Lung (tissue), 12 donors: ENCODE data around the gene CWF19L2. TPM values are rescaled to one million over a fixed set of nuclear protein-coding genes. Genes with fewer than 3 reads are reported as not detected.

Experiments
- ATAC-seq: fragments of 200-7000 bp; cut with Tn5 transposase; one replicate; pipeline ENCODE4 v1.9.1; 2020; ENCODE audit warnings: moderate number of reproducible peaks; ENCODE audit not compliant: insufficient read depth, low FRiP score
- DNase-seq, 3 donors: peaks; one replicate each; pipeline ENCODE4 v3.0.0-alpha.2; 2013 to 2017
- H3K27ac ChIP-seq, 2 donors: one replicate each; pipeline ENCODE4 v1.5.1; 2013; ENCODE audit warnings: mild to moderate bottlenecking in 2 of 2, moderate library complexity in 2 of 2, control low read depth in 1 of 2, inconsistent platforms in 1 of 2, low read depth in 1 of 2, low read length in 1 of 2
- H3K27me3 ChIP-seq, 3 donors: one replicate each; pipeline ENCODE4 v1.5.1; 2013; ENCODE audit warnings: low read length in 2 of 3; ENCODE audit not compliant: control insufficient read depth in 3 of 3, insufficient read depth in 3 of 3
- H3K36me3 ChIP-seq, 4 donors: one replicate each; pipeline ENCODE4 v1.5.1; 2013; ENCODE audit warnings: low read length in 4 of 4, mild to moderate bottlenecking in 1 of 4, moderate library complexity in 1 of 4; ENCODE audit not compliant: control insufficient read depth in 4 of 4, insufficient read depth in 4 of 4
- H3K4me1 ChIP-seq, 5 donors: one replicate each; pipeline ENCODE4 v1.5.1; 2013; ENCODE audit warnings: low read length in 5 of 5, mild to moderate bottlenecking in 2 of 5, moderate library complexity in 1 of 5; ENCODE audit not compliant: control insufficient read depth in 5 of 5, insufficient read depth in 5 of 5
- H3K4me3 ChIP-seq: one replicate; pipeline ENCODE4 v1.5.1; 2013; ENCODE audit warnings: mild to moderate bottlenecking, control low read depth, moderate library complexity
- H3K9ac ChIP-seq, 2 donors: one replicate each; pipeline ENCODE4 v1.5.1; 2013; ENCODE audit warnings: low read length in 2 of 2, control low read depth in 1 of 2; ENCODE audit not compliant: insufficient read depth in 1 of 2
- H3K9me3 ChIP-seq, 4 donors: one replicate each; pipeline ENCODE4 v1.5.1; 2013; ENCODE audit warnings: low read length in 3 of 4, mild to moderate bottlenecking in 1 of 4, moderate library complexity in 1 of 4; ENCODE audit not compliant: control insufficient read depth in 4 of 4, insufficient read depth in 3 of 4
- CTCF ChIP-seq: IDR thresholded peaks from 2 replicates; pipeline ENCODE4 v1.5.1; 2012; ENCODE audit warnings: mild to moderate bottlenecking; ENCODE audit errors: control extremely low read depth, extremely low read depth
- WGBS, 2 donors: extraction: QIAGEN DNeasy Blood & Tissue Kit; methylation state at CpG; one replicate each; pipeline ENCODE4 v1.1.7; 2013; 5-methylcytosine and 5-hydroxymethylcytosine counted together
- polyA plus RNA-seq, 2 donors: library from polyadenylated mRNA; stranded (reverse); fragments of 200-250 nt; gene quantifications; one replicate each; pipeline ENCODE4 v1.2.1, GENCODE V29; 2013
- total RNA-seq, 2 donors: library from RNA; depleted of rRNA in 1 of 2; stranded (reverse); fragments of >200 nt in 1 of 2; gene quantifications; one replicate each; pipeline ENCODE4 v1.2.1, GENCODE V29; 2014 to 2021
- donor health status: control.
- donor health status: control.
- donor health status: Bipolar disorder and iron deficiency.
- donor health status: healthy.
- donor health status: DM: yes; HTN: yes; CAD: no.

CWF19L2 gene
- total and polyA plus RNA-seq, 4 donors, result 4.1 to 31.8 (median 7.9) TPM

GRCh38 chr11:107331728-107332127, 125.9 kb downstream of the CWF19L2 start:
- no peaks in the 10 kb centered on the region for H3K27me3 ChIP-seq
- no peak for TF ChIP-seq CTCF
- no peak for ATAC-seq
- H3K9ac ChIP-seq, result no peak overlapping the region
- no peaks in the 10 kb centered on the region for H3K9me3 ChIP-seq
- 88 to 95% methylated on average over 1 of the region's 1 CpG for WGBS, 2 donors
- no peaks in the 10 kb centered on the region for H3K4me1 ChIP-seq
- no peak overlapping the region for H3K27ac ChIP-seq
- no peak overlapping the region for H3K4me3 ChIP-seq
- peaks cover 0 to 12% (median 6%) of the 10 kb centered on the region in 4 donors for H3K36me3 ChIP-seq
- no peak for DNase-seq

GRCh38 chr11:107329164-107329563, 128.5 kb downstream of the CWF19L2 start:
- no peak overlapping the region for H3K9ac ChIP-seq
- no peak overlapping the region for H3K27ac ChIP-seq
- H3K36me3 ChIP-seq, result peaks cover 0 to 16% (median 8%) of the 10 kb centered on the region in 4 donors
- H3K4me1 ChIP-seq, result no peaks in the 10 kb centered on the region
- TF ChIP-seq CTCF, result no peak
- H3K27me3 ChIP-seq, result no peaks in the 10 kb centered on the region
- DNase-seq (no peak), ATAC-seq (no peak)
- H3K4me3 ChIP-seq, result no peak overlapping the region
- 96 to 99% methylated on average over 3 of the region's 3 CpGs for WGBS, 2 donors
- H3K9me3 ChIP-seq, result no peaks in the 10 kb centered on the region

GRCh38 chr11:107316426-107316825, 141.2 kb downstream of the CWF19L2 start:
- Histone ChIP-seq H3K9ac (no peak overlapping the region), H3K36me3 (peaks cover 4 to 9% (median 7%) of the 10 kb centered on the region in 4 donors), H3K27me3 (no peaks in the 10 kb centered on the region), H3K4me1 (no peaks in the 10 kb centered on the region), H3K4me3 (no peak overlapping the region), H3K27ac (no peak overlapping the region), H3K9me3 (peaks cover 0 to 10% (median 4%) of the 10 kb centered on the region in 4 donors)
- DNase-seq, result no peak
- TF ChIP-seq CTCF, result no peak
- 48 to 63% methylated on average over 1 of the region's 1 CpG for WGBS, 2 donors
- ATAC-seq, result no peak

GRCh38 chr11:107307991-107308390, 149.6 kb downstream of the CWF19L2 start:
- no peaks in the 10 kb centered on the region for H3K4me1 ChIP-seq
- H3K36me3 ChIP-seq, result peaks cover 0 to 12% (median 1%) of the 10 kb centered on the region in 4 donors
- no peak overlapping the region for H3K9ac ChIP-seq
- no peak for TF ChIP-seq CTCF
- H3K9me3 ChIP-seq, result no peaks in the 10 kb centered on the region
- H3K27me3 ChIP-seq, result no peaks in the 10 kb centered on the region
- DNase-seq (no peak), ATAC-seq (no peak)
- WGBS, 2 donors, result 65 to 79% methylated on average over 2 of the region's 2 CpGs
- no peak overlapping the region for H3K4me3 ChIP-seq
- H3K27ac ChIP-seq, result no peak overlapping the region
